Neural progenitor cell (in vitro differentiated cells): Measurements from ENCODE around the gene FAM117B. TPM values are rescaled to one million over a fixed set of nuclear protein-coding genes. Genes with fewer than 3 reads are reported as not detected.

Source experiments
- DNase-seq: peaks from one replicate; pipeline ENCODE4 v3.0.0-alpha.2; 2016; ENCODE audit warnings: low spot score
- H2AFZ ChIP-seq: fragments of 200-600 bp; sonication (generic); replicated peaks from 2 replicates; pipeline ENCODE4 v1.6.1; 2016; ENCODE audit warnings: antibody characterized with exemption
- H3F3A ChIP-seq: fragments of 200-600 bp; sonication (generic); 2 replicates; pipeline ENCODE4 v1.6.1; 2016; ENCODE audit warnings: antibody characterized with exemption, low read depth
- H3K27ac ChIP-seq: fragments of 200-600 bp; sonication (generic); 2 replicates; pipeline ENCODE4 v1.5.1; 2016; ENCODE audit warnings: mild to moderate bottlenecking
- H3K27me3 ChIP-seq: fragments of 200-600 bp; sonication (generic); 2 replicates; pipeline ENCODE4 v1.6.1; 2016; ENCODE audit warnings: mild to moderate bottlenecking, moderate library complexity
- H3K36me3 ChIP-seq: fragments of 200-600 bp; sonication (generic); 2 replicates; pipeline ENCODE4 v1.5.1; 2016
- H3K4me1 ChIP-seq: fragments of 200-600 bp; sonication (generic); 2 replicates; pipeline ENCODE4 v1.6.1; 2016; ENCODE audit warnings: mixed run types
- H3K4me2 ChIP-seq: fragments of 200-600 bp; sonication (generic); 2 replicates; pipeline ENCODE4 v1.6.1; 2016
- H3K4me3 ChIP-seq: fragments of 200-600 bp; sonication (generic); 2 replicates; pipeline ENCODE4 v1.5.1; 2016
- H3K79me2 ChIP-seq: fragments of 200-600 bp; sonication (generic); 2 replicates; pipeline ENCODE4 v1.6.1; 2016; ENCODE audit warnings: low read depth
- H3K9ac ChIP-seq: fragments of 200-600 bp; sonication (generic); 2 replicates; pipeline ENCODE4 v1.6.1; 2016
- H3K9me3 ChIP-seq: fragments of 200-600 bp; sonication (generic); 2 replicates; pipeline ENCODE4 v1.5.1; 2016; ENCODE audit warnings: low read depth
- H4K20me1 ChIP-seq: fragments of 200-600 bp; sonication (generic); 2 replicates; pipeline ENCODE4 v1.6.1; 2016; ENCODE audit warnings: low read depth
- H3K27ac Mint-ChIP-seq: 3 replicates; pipeline ENCODE4 v1.8.0; 2021; ENCODE audit warnings: mixed read lengths
- H3K27me3 Mint-ChIP-seq: 2 replicates; pipeline ENCODE4 v1.8.0; 2022; ENCODE audit warnings: low read depth, mild to moderate bottlenecking, inconsistent platforms, moderate library complexity, mixed read lengths; ENCODE audit not compliant: insufficient read depth
- H3K36me3 Mint-ChIP-seq: 3 replicates; pipeline ENCODE4 v1.8.0; 2021; ENCODE audit warnings: mixed read lengths
- H3K4me1 Mint-ChIP-seq: 3 replicates; pipeline ENCODE4 v1.8.0; 2021; ENCODE audit warnings: mixed read lengths
- H3K4me3 Mint-ChIP-seq: 3 replicates; pipeline ENCODE4 v1.8.0; 2021; ENCODE audit warnings: mild to moderate bottlenecking, moderate library complexity, mixed read lengths
- H3K9me3 Mint-ChIP-seq: 3 replicates; pipeline ENCODE4 v1.8.0; 2020; ENCODE audit warnings: mixed read lengths
- CTCF ChIP-seq: fragments of 200-600 bp; sonication (generic); IDR thresholded peaks from 2 replicates; pipeline ENCODE4 v1.5.1; 2017; ENCODE audit warnings: antibody characterized with exemption, mild to moderate bottlenecking
- EZH2 ChIP-seq: fragments of 200-600 bp; sonication (generic); IDR thresholded peaks from 2 replicates; pipeline ENCODE4 v1.6.1; 2017; ENCODE audit warnings: antibody characterized with exemption, mild to moderate bottlenecking, moderate library complexity
- EZH2phosphoT487 ChIP-seq: fragments of 200-600 bp; sonication (generic); IDR thresholded peaks from 2 replicates; pipeline ENCODE4 v1.6.1; 2017; ENCODE audit warnings: antibody characterized with exemption
- total RNA-seq: library from RNA; depleted of rRNA; stranded (reverse); fragments of >200 nt; gene quantifications from 2 replicates; pipeline ENCODE4 v1.2.3, GENCODE V29; 2015; ENCODE audit warnings: low replicate concordance

Gene FAM117B
- total RNA-seq, 1 donor from 2014 or later = 17.5 TPM

- H3K4me1 Mint-ChIP-seq = no peaks in the 10 kb centered on the region
- H3F3A ChIP-seq = no peaks in the 10 kb centered on the region
- H3K4me2 ChIP-seq = no peak overlapping the region
- H3K9me3 ChIP-seq = no peaks in the 10 kb centered on the region
- H3K9ac ChIP-seq = no peak overlapping the region
- H3K27me3 Mint-ChIP-seq = peaks cover 2% of the 10 kb centered on the region
- H3K9me3 Mint-ChIP-seq = no peaks in the 10 kb centered on the region
- no peaks in the 10 kb centered on the region for H3K27me3 ChIP-seq
- peaks cover 4% of the 10 kb centered on the region for H3K36me3 ChIP-seq
- DNase-seq = no peak
- no peak overlapping the region for H3K27ac ChIP-seq
- no peaks in the 10 kb centered on the region for H3K79me2 ChIP-seq
- no peaks in the 10 kb centered on the region for H4K20me1 ChIP-seq
- H3K4me3 Mint-ChIP-seq = no peak overlapping the region
- no peak overlapping the region for H3K4me3 ChIP-seq
- peaks cover 40% of the 10 kb centered on the region for H3K36me3 Mint-ChIP-seq
- H3K27ac Mint-ChIP-seq = no peak overlapping the region
- no peaks in the 10 kb centered on the region for H3K4me1 ChIP-seq
- TF ChIP-seq CTCF = no peak
- H2AFZ ChIP-seq = no peak overlapping the region
These were observed 130.2 kb downstream of the FAM117B start for GRCh38 chr2:202764991-202765390.

- DNase-seq = no peak
- no peak for TF ChIP-seq EZH2
- no peak for TF ChIP-seq CTCF
- no peak for TF ChIP-seq EZH2phosphoT487
- H2AFZ ChIP-seq = no peak overlapping the region
- H3K36me3 ChIP-seq = peaks cover 4% of the 10 kb centered on the region
- H3K9ac ChIP-seq = no peak overlapping the region
- Mint-ChIP-seq H3K4me3 (no peak overlapping the region), H3K27me3 (peaks cover 2% of the 10 kb centered on the region), H3K9me3 (no peaks in the 10 kb centered on the region), H3K4me1 (no peaks in the 10 kb centered on the region), H3K27ac (no peak overlapping the region), H3K36me3 (peaks cover 36% of the 10 kb centered on the region)
- H3K4me3 ChIP-seq = no peak overlapping the region
- H3K4me2 ChIP-seq = no peak overlapping the region
- no peaks in the 10 kb centered on the region for H3K27me3 ChIP-seq
- H4K20me1 ChIP-seq = no peaks in the 10 kb centered on the region
- H3K4me1 ChIP-seq = no peaks in the 10 kb centered on the region
- H3F3A ChIP-seq = no peaks in the 10 kb centered on the region
- no peaks in the 10 kb centered on the region for H3K9me3 ChIP-seq
- no peak overlapping the region for H3K27ac ChIP-seq
- H3K79me2 ChIP-seq = no peaks in the 10 kb centered on the region
These were observed 130.7 kb downstream of the FAM117B start for GRCh38 chr2:202765436-202765835.

- Histone ChIP-seq H3K36me3 (peaks cover 10% of the 10 kb centered on the region), H3K79me2 (no peaks in the 10 kb centered on the region), H3K27me3 (no peaks in the 10 kb centered on the region), H3F3A (no peaks in the 10 kb centered on the region), H4K20me1 (no peaks in the 10 kb centered on the region), H3K27ac (no peak overlapping the region), H3K4me3 (no peak overlapping the region), H3K9ac (no peak overlapping the region), H2AFZ (no peak overlapping the region), H3K9me3 (no peaks in the 10 kb centered on the region), H3K4me1 (no peaks in the 10 kb centered on the region), H3K4me2 (no peak overlapping the region)
- H3K4me3 Mint-ChIP-seq = no peak overlapping the region
- no peak overlapping the region for H3K27ac Mint-ChIP-seq
- TF ChIP-seq EZH2phosphoT487 (no peak), EZH2 (no peak), CTCF (no peak)
- H3K9me3 Mint-ChIP-seq = no peaks in the 10 kb centered on the region
- DNase-seq = no peak
- H3K27me3 Mint-ChIP-seq = peaks cover 2% of the 10 kb centered on the region
- no peaks in the 10 kb centered on the region for H3K4me1 Mint-ChIP-seq
- H3K36me3 Mint-ChIP-seq = peaks cover 31% of the 10 kb centered on the region
These were observed 133.5 kb downstream of the FAM117B start for GRCh38 chr2:202768273-202768672.

- Mint-ChIP-seq H3K27me3 (peaks cover 2% of the 10 kb centered on the region), H3K4me1 (no peaks in the 10 kb centered on the region), H3K36me3 (peaks cover 27% of the 10 kb centered on the region), H3K4me3 (no peak overlapping the region), H3K9me3 (no peaks in the 10 kb centered on the region), H3K27ac (no peak overlapping the region)
- peak overlapping the region; percentile 23 for H3K27ac ChIP-seq
- no peak overlapping the region for H3K4me2 ChIP-seq
- no peaks in the 10 kb centered on the region for H3K9me3 ChIP-seq
- H3K79me2 ChIP-seq = no peaks in the 10 kb centered on the region
- no peaks in the 10 kb centered on the region for H3F3A ChIP-seq
- no peak overlapping the region for H3K9ac ChIP-seq
- H3K4me1 ChIP-seq = no peaks in the 10 kb centered on the region
- DNase-seq = no peak
- H4K20me1 ChIP-seq = no peaks in the 10 kb centered on the region
- H2AFZ ChIP-seq = no peak overlapping the region
- H3K27me3 ChIP-seq = no peaks in the 10 kb centered on the region
- no peak for TF ChIP-seq EZH2
- TF ChIP-seq EZH2phosphoT487 = no peak
- TF ChIP-seq CTCF = no peak
- peaks cover 10% of the 10 kb centered on the region for H3K36me3 ChIP-seq
- no peak overlapping the region for H3K4me3 ChIP-seq
These were observed 134.4 kb downstream of the FAM117B start for GRCh38 chr2:202769201-202769600.
